ENCODE measurements around the gene GDAP2.

DNA sequence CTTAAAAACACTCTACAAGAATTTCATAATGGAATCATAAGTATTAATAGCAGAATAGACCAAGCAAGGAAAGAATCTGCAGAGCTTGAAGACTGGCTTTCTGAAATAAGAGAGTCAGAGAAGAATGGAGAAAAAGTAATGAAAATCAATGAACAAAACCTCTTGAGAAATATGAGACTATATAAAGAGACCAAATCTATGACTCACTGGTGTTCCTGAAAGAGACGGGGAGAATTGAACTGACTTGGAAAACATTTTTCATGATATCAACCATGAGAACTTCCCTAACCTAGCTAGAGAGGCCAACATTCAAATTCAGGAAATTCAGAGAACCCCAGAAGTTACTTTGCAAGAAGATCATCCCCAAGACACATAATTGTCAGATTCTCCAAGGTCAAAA lies 85.6 kb downstream of the GDAP2 start:
- TF ChIP-seq, protein P1, sequence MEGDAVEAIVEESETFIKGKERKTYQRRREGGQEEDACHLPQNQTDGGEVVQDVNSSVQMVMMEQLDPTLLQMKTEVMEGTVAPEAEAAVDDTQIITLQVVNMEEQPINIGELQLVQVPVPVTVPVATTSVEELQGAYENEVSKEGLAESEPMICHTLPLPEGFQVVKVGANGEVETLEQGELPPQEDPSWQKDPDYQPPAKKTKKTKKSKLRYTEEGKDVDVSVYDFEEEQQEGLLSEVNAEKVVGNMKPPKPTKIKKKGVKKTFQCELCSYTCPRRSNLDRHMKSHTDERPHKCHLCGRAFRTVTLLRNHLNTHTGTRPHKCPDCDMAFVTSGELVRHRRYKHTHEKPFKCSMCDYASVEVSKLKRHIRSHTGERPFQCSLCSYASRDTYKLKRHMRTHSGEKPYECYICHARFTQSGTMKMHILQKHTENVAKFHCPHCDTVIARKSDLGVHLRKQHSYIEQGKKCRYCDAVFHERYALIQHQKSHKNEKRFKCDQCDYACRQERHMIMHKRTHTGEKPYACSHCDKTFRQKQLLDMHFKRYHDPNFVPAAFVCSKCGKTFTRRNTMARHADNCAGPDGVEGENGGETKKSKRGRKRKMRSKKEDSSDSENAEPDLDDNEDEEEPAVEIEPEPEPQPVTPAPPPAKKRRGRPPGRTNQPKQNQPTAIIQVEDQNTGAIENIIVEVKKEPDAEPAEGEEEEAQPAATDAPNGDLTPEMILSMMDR (IDR thresholded peaks at IDR 0.05) = no peak
- TF ChIP-seq POLR2AphosphoS5 (IDR thresholded peaks at IDR 0.05) (no peak), POLR2A (IDR thresholded peaks at IDR 0.05) (no peak), EP300 (IDR thresholded peaks at IDR 0.05; ENCODE audit: low read depth) (no peak)
